Stimulated activated naive CD4-positive, alpha-beta T cell treated with Interleukin-2 at 50 U/mL for 16 hours (primary cell): ENCODE data around the gene NUP160.
"Not testable (repeated sequence)": the region's sequence is repeated elsewhere in the genome, so short reads cannot be mapped to it uniquely, and the experiment has no call there.

Experiments used
- DNase-seq: peaks from one replicate; lab custom pipeline; 2025; lab: John Stamatoyannopoulos, UW

NUP160 gene, protein sequence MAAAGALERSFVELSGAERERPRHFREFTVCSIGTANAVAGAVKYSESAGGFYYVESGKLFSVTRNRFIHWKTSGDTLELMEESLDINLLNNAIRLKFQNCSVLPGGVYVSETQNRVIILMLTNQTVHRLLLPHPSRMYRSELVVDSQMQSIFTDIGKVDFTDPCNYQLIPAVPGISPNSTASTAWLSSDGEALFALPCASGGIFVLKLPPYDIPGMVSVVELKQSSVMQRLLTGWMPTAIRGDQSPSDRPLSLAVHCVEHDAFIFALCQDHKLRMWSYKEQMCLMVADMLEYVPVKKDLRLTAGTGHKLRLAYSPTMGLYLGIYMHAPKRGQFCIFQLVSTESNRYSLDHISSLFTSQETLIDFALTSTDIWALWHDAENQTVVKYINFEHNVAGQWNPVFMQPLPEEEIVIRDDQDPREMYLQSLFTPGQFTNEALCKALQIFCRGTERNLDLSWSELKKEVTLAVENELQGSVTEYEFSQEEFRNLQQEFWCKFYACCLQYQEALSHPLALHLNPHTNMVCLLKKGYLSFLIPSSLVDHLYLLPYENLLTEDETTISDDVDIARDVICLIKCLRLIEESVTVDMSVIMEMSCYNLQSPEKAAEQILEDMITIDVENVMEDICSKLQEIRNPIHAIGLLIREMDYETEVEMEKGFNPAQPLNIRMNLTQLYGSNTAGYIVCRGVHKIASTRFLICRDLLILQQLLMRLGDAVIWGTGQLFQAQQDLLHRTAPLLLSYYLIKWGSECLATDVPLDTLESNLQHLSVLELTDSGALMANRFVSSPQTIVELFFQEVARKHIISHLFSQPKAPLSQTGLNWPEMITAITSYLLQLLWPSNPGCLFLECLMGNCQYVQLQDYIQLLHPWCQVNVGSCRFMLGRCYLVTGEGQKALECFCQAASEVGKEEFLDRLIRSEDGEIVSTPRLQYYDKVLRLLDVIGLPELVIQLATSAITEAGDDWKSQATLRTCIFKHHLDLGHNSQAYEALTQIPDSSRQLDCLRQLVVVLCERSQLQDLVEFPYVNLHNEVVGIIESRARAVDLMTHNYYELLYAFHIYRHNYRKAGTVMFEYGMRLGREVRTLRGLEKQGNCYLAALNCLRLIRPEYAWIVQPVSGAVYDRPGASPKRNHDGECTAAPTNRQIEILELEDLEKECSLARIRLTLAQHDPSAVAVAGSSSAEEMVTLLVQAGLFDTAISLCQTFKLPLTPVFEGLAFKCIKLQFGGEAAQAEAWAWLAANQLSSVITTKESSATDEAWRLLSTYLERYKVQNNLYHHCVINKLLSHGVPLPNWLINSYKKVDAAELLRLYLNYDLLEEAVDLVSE (N-terminal part only)

GRCh38 chr11:47847892-47848699 is at the start of gene NUP160:
Gene NUP160, minus strand, starts transcription at chr11:47848350. Its CDS starts 32 bp downstream, at chr11:47848318.
- DNase-seq: peak; percentile 90

GRCh38 chr11:47896199-47896598 is 48.0 kb upstream of the NUP160 start:
- DNase-seq: no peak

- DNase-seq: no peak
These were observed 46.9 kb upstream of the NUP160 start for GRCh38 chr11:47895035-47895434.

GRCh38 chr11:47892546-47893276 is 44.6 kb upstream of the NUP160 start:
- not testable (repeated sequence) for DNase-seq

DNA sequence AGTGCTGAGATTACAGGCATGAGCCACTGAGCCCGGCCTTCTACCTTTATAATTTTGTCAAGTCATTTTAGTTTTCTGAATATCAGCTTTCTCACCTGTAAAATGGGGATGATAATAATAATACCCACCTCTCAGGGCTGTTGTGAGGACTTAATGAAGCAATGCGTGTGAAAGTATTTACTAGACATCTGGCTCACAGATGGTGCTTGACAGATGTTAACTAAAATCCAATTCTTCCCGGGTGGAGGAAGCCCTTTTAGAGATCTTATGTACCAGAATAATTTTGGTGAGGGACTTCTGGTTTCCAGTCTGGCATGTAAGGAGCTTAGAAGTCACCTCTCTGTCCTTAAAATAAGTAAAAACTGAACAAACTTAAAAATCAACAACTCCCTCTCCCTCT is 43.7 kb upstream of the NUP160 start:
- no peak for DNase-seq

- no peak for DNase-seq
These were observed 41.7 kb upstream of the NUP160 start for GRCh38 chr11:47889714-47890441.

DNA sequence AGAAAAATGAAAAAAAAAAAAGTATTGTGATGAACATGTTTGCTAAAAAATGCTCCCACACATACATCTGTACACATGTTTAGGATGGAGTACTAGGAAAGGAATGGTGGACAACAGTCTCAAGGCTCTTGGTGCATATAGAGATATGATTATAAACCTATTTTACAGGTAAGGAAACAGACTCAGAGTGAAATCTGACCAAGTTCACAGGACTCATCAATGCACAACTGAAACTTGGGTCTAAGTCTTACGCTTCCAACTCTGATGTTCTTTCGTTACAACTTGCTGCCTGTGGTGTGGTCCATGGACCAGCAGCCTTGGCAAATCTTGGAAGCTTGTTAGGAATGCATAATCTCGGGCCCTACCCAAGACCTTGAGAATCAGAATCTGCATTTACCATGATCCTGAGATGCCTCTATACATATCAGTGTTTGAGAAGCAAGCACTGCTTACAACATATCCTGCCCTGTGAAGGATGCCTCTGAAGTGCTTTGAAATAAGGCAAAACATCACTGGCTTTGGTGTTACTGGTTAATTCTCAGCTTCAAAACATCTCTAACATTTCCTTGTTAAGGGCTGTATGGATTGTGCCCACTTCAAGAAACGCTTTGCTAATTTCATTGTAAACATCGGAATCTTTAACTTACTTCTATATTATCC is 39.9 kb upstream of the NUP160 start:
- no peak for DNase-seq

DNA sequence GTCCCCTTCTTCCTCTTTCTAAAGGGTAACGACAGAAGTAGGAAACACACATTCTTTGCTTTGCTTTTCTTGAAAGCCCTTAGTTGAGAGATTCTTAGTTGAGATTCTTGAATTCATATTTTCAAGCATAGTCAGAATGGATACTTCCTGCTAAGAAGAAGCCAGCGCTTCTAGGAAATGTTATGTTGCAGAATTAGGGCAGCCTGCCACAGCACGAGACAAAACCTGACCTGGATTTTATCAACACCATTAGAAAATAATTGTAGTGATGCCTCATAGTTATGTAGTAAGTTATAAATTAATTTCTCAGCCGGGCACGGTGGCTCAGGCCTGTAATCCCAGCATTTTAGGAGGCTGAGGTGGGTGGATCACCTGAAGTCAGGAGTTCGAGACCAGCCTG is 37.9 kb upstream of the NUP160 start:
- DNase-seq: no peak

DNA sequence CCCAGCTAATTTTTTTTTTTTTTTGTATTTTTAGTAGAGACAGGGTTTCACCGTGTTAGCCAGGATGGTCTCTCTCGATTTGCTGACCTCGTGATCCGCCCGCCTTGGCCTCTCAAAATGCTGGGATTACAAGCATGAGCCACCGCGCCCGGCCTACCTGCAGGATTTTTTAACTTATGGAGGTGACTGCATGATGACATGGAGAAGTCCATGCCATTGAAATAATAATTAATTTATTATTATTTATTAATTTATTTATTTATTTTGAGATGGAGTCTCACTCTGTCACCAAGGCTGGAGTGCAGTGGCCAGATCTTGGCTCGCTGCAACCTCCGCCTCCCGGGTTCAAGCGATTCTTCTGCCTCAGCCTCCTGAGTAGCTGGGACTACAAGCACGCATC is 34.3 kb upstream of the NUP160 start:
- not testable (repeated sequence) for DNase-seq

- no peak for DNase-seq
These were observed 33.0 kb upstream of the NUP160 start for GRCh38 chr11:47881145-47881544.

GRCh38 chr11:47879259-47880158 is 31.4 kb upstream of the NUP160 start:
- DNase-seq: no peak

DNA sequence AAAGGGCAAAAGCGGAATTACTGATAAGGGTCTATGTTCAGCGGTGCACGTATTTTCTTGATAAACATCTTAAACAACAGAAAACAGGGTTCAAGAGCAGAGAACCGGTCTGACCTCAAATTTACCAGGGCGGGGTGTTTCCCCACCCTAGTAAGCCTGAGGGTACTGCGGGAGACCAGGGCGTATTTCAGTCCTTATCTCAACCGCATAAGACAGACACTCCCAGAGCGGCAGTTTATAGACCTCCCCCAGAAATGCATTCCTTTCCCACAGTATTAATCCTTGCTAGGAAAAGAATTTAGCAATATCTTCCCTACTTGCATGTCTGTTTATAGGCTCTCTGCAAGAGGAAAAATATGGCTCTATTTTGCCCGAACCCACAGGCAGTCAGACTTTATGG is 27.7 kb upstream of the NUP160 start:
- DNase-seq: not testable (repeated sequence)

DNA sequence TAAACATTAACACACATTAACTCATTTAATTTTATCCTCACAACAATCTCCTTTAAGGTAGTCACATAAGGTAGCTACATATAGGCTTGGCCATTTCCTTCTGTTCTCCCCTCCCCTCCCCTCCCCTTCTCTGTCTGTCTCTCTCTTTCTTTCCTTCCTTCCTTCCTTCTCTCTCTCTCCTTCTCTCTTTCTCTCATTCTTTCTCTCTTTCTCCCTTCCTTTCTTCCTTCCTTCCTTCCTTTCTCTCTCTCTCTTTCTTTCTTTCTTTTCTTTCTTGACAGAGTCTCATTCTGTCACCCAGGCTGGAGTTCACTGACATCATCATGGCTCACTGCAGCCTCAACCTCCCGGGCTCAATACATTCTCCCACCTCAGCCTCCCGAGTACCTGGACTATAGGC is 22.3 kb upstream of the NUP160 start:
- DNase-seq: no peak

DNA sequence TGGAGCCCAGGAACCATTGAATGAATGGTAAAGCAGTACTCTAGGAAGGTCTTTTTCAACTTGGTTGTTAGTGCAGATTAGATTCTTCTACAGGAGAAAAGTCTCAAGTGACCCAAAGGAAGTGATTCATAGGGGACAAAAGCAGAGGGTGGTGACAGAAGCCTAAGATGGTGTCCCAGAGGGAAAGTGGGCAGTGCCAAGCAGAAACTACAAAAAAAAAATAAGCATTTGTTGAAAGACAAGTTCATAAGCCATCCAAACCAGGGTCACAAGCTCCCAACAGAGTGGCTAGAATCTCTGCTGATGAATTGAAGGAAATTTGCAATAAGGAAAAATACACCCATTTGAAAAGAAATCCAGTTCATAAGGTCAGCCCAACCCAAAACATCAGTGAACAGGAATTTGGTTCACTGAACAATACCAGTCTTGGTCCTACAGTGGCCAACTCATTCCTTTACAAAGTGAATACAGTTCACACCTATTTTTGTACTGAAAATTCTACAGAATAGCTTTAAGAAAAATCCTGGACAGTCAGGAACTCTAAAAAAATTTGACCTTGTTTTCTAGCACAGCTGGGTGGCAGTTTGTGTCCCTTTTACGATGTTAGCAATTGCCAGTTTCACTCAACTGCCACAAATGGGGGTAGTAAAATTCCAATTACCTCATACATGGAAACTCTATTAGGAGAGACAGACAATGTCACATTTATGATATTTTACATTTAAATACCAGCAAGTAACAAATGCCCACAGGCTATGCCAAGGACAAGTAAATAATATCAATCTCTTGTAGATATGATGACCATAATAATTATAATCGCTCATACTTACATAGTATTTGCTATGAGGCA is 21.6 kb upstream of the NUP160 start:
- no peak for DNase-seq

- DNase-seq: no peak
These were observed 19.7 kb upstream of the NUP160 start for GRCh38 chr11:47867823-47868222.

GRCh38 chr11:47866892-47867291 is 18.7 kb upstream of the NUP160 start:
- not testable (repeated sequence) for DNase-seq

- no peak for DNase-seq
These were observed 16.8 kb upstream of the NUP160 start for GRCh38 chr11:47864901-47865300.
